GM18505 (cell line): ENCODE measurements around the gene SPSB1.

Experiments
- ATAC-seq: cut with Tn5 transposase; IDR thresholded peaks from one replicate; pipeline ENCODE4 v1.9.1; 2021; ENCODE audit not compliant: unreplicated experiment
- POLR2A ChIP-seq: IDR thresholded peaks from 4 replicates; pipeline ENCODE4 v1.6.1; 2011; ENCODE audit warnings: borderline replicate concordance; ENCODE audit not compliant: insufficient read depth, insufficient read length; ENCODE audit errors: extremely low read depth

Gene SPSB1

DNA sequence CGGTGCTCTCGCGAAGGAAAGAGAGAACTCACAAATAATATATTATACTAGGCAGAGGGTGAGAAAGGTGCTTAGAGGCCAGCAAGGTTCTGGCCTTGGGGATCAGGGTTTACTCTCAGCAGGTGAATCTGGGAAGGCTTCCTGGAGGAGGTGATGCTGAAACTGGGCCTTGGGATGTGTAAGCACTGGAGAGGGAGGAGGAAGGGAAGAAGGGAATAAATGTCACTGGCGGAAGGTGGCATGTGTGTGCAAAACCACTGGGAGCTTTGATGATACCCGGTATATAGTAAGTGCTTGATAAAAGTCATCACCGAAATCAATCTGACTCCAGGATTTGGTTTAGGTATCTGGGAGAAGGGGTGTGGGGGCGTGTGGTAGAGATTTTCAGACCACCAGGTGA, 24.4 kb downstream of the SPSB1 start:
- ATAC-seq = no peak
- no peak for TF ChIP-seq POLR2A

DNA sequence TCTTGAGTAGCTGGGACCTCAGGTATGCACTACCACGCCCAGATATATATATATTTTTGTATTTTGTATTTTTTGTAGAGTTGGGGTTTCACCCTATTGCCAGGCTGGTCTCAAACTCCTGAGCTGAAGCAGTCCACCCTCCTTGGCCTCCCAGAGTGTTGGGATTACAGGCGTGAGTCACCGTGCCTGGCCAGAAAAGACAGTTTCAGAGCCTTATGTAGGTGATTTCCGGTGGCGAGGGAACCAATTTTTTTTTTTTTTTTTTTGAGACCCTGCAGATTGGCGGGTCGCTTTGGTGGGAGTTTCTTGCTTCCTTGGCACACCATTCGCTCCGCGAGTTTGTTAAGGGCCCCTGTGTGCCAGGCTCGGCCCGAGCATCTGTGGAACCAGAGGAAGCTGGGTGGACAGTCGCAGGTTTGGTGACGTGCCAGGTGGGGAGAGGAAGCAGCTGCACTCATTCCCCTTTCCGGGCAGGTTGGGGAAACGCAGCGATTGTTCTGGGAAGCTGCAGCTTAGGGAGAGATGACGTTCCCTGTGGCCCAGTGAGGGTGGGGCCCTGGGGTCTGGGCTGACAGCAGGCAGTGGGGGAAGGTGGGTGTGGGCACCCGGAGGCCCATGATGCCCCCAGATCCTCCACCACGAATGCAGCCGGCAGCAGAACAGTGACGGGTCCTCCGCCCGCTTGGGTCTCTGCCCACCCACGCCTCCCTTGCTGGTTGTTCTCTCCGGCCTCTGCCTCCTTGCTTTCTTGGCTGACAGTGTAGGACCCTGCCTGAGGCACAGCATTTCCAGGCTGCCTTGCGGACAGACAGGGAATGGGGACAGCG, 25.1 kb downstream of the SPSB1 start:
- no peak for TF ChIP-seq POLR2A
- no peak for ATAC-seq

DNA sequence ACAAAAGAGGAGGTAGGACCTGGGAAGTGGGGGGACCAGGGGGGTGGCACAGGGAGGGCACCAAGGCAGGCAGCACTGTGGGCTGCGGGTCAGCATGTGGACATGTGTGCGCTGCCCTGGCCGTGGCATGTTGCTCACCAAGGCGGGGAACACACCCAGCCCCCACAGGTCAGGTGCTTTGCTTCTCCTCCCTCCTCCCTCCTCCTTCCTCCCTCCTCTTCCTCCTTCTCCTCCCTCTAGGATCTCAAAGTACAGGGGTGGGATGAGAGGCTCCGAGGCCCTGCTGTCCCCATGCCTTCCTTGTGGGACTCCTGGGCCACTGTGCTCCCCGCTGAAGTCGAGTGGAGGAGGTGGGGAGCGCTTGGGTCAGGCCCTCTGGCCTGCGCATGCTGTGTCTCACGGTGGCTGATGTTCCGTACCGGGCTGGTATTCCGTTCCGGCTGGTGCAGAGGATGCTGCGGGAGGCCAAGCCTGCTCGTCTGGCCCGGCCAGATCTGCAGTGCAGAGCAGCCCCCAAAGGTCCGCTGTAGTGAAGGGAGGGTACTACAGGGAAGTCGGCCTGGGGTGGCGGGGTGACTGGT, 26.6 kb downstream of the SPSB1 start:
- TF ChIP-seq POLR2A = no peak
- no peak for ATAC-seq

DNA sequence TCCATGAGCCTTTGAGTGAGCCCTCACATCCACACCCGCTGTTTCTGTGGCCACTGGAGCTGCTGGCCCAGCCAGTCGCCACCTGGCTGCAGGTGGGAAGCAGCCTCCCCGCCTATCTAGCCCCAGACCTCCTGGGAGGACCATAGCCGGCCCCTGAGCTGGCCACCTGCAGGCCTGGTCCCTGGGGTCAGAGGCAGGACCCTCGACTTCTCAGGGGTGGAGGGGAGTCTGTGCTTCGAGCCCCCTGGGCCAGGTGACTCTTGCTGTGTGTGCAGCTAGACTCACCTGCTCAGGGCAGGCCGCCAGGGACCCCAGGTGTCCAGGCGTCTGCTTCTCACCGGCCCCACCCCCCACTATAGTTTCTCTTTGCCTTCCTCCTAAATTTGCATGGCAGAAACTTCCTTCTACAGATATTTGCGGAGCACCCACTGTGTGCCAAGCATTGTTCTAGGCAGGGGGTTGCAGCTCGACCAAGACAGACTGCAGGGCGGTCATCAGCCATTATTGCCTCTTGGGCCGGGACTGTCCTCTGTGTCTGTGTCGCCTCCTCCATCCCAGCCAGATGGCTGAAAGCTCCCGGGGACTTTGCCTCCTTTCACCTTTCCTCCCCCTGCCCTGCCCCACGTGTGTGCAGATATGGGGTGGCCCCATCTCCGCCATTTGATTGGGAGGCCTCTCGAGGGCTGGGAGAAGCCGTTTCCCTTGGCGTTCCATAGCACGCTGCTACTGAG, 27.3 kb downstream of the SPSB1 start:
- no peak for ATAC-seq
- no peak for TF ChIP-seq POLR2A

DNA sequence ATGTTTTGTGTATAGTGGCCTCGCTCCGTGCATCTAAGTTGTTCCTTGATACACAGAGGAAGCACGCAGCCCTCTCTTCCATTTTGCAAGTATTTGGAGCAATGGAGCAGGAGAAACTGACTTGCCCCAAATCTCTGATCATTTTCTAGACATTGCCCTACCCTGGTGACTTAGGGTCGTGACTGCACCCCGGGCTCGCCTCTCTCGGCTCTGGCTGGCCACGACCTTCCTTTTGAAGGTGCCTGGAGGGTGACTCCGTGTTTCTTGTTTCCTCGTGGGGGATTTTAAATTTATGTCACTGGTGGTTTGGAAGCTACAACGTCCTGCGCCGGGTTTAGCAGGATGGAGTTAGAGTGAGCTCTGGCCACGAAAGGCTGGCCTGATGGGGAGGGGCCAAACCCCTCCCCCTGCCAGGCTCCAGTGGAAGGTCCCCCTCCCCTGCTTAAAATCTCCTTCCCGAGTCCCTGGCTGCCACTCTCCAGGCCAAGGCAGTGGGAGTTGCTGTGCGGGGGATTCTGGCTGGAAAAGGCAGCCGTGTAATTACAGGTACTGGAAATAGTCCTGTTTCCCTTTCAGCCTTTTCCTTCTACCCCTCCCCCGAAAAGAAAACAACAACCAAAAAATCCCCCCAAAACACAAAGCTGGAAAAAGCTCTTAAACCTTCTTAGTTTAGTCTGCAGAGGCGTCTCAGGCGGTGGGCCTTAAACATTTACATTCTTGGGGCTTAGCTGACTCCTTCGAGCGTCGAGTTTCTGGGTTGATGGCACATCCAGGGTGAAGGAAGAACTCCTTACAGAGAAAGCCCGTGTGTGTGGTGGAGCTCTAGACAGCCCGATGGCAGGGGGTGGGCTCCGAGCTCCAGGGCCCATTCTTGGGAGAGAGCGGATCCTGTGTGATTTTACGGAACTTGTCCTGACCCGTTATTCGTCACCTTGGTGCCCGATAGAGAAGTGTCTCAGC, 28.1 kb downstream of the SPSB1 start:
- no peak for TF ChIP-seq POLR2A
- no peak for ATAC-seq

DNA sequence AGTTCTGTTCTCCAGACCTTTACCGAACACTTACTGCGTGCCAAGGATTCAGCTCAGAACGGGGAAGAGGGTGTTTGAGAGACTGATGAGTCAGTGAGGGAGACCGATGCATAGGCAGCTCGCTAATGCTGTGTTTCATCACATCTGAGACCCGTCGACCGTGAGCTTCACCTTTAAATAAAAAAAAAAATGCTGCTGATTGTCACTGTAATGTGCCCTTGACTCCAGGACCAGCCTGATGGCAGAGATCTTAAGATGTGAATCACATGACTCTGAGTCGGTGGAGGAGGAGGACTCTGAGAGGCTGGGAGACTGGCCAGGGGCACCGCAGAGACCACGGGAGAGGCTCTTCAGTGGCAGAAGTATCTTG, 28.8 kb downstream of the SPSB1 start:
- no peak for ATAC-seq
- no peak for TF ChIP-seq POLR2A

DNA sequence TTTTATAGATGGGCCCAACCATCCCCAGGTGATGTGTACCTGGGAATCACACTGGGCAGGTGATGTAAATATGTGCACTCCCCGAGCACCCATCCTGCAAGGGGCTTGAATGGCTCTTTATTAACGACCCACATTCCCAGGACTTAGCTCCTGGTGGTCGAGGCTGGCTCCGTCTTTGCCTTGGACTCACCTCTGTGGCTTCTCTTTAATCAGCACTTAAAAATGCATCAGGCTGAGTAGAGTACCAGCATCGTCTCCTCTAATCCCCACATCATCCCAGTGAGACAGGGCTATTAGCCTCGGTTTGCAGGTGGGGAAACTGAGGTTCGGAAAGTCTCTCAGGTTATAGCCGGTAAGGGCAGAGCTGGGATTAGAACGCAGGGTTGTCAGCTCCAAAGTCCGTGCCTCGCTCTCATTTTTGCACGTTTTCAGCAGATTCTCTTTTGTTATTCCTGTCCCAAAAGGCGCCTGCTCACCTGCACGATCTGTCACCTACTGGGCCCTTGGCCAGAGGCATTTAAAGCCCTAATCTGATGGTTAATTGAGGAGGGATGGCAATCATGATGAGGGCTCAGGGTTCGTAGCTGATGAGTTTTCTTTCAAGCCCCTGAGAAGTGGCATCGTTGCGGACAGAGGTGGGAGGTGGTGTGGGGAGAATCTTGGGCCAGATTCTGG, 29.4 kb downstream of the SPSB1 start:
- no peak for ATAC-seq
- TF ChIP-seq POLR2A = no peak

DNA sequence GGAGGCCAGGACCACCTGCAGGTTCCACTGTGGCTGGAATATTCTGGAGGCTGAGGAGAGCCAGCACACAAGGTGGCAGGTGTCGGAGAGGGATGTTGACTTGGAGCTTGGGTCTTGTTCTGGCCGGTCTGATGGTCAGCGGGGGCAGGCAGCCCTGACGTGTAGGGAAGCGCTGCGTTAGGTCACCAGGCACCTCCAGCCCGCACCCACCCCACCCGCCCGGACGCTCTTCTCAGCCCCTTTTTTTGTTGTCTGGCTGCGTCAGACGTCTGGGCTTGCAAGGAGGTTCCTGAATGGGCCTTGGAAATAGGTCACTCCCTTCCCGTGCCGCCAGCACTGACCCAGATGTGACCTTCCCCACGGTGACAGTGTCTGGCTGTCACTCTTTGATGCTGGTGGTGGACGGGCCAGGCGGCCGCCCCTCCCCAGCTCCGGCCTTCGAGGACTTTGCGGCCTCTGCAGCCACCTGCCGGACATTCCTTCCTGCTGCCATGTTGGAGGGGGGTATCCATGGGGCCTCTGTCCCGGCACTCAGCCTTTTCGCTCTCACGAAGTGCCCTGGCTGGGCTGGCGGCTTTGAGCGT, 30.1 kb downstream of the SPSB1 start:
- no peak for ATAC-seq
- TF ChIP-seq POLR2A = no peak

DNA sequence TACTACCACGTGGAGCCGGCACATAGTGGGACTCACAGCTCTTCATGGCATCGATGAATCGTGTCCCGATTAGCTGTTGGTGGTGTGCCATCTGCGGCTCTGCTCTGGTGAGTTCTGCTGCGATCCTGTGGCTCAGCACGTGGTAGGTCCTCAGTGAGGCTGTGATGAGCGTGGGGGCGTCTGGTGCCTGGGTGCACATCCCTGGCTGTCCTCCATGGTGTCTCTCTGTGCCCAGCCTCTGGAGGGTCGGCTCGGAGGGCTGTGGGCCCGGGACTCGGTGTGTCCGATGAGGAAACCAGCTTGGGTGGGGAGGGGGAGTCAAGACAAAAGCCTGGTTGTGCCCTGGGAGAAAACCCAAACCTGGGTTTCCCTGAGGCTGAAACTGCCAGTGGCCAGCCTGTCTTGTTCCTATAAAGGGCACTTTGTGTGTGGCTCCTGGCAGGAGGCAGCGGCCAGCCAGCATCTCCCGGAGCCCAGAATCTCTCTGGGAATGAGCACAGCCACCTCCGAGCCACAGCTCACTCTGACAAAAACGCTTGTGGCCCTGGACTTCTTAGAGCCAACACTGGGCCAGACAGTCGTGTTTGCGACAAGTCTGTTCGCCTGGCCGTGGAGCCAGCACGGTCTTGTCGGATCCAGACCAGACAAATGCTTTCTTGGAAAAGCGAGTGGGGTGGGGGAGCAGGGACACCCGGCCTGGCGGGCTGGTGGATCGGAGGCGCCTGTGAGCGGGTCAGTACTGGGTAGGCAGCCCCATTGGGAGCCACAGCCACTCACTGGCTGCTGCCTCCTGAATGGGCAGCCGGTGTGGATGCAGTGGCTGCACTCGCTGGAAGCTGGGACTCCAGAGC, 31.8 kb downstream of the SPSB1 start:
- ATAC-seq = no peak
- no peak for TF ChIP-seq POLR2A

DNA sequence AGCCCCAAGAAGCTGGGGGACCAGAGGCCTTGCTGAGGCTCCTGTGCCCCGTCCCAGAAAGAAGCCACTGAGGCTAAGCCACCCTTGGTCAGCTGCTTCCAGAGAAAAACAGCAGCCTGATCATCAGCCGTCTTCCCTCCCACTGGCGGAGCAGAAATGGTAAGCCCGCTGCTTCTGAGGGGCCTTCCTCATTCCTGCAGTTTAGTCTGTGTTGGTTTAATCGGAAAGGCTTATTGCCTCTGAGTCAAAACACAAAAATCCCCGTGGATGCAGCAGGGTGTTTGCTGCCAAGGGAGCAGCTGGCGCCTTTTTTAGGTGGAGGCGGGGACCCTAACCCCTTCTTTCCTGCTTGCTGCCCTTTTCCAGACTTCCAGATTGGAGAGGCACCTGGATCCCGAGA, 33.9 kb downstream of the SPSB1 start:
- no peak for ATAC-seq
- TF ChIP-seq POLR2A = no peak

DNA sequence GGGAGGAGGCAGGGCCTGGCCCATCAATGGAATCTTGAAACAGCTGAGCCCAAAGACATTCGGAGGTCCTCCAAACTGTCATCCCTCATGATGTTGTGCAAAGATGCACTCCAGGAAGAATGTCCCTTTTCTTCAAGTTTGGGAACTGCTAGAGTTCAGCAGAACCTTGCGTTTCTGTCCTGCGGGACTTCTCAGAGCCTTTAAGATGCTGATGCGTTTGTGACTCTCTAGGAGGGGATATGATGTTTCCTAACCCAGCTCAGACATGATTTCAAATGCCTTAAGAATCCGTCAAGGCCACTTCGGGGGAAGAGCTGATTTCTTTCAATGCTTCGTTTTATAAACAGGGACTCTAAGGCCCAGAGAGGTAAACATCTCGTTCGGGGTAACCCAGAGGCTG, 35.5 kb downstream of the SPSB1 start:
- ATAC-seq = no peak

More for the DNA sequence above, 35.5 kb downstream of the SPSB1 start:
- TF ChIP-seq POLR2A = no peak
